MV-4-11 (cell line): Measurements from ENCODE around the gene PMEPA1.
A peak's percentile ranks its signal among the peaks of the same experiment; 100 is the strongest.

Source experiments
- DNase-seq: peaks from one replicate; lab custom pipeline; 2025; lab: John Stamatoyannopoulos, UW

Gene PMEPA1

DNA sequence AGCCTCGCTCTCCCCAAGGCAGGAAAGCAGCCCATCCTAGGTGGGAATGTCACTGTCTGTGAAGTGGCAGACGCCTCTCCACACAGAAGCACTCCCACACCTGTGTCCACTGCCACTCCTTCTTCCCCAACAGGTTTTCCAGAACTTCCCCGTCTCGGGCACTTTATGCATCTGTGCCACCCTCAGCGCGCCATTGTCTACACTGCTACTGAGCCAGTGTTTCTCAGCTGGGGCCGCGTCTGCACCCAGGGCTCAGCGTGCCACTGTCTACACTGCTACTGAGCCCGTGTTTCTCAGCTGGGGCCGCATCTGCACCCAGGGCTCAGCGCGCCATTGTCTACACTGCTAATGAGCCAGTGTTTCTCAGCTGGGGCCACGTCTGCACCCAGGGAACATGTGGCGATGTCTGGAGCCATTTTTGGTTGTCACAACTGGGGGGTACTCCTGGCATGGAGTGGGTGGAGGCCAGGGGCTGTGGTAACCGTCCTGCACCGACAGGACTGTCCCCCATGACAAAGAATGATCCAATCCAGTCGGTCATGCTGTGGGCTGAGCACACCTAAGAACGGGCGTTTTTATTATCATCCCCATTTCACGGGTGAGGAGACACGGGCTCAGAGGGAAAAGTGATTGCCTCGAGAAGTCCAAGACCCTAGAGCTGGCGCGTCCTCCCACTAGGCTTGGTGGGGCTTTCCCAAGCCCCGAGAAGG, 47.9 kb downstream of the PMEPA1 start:
- no peak for DNase-seq

DNA sequence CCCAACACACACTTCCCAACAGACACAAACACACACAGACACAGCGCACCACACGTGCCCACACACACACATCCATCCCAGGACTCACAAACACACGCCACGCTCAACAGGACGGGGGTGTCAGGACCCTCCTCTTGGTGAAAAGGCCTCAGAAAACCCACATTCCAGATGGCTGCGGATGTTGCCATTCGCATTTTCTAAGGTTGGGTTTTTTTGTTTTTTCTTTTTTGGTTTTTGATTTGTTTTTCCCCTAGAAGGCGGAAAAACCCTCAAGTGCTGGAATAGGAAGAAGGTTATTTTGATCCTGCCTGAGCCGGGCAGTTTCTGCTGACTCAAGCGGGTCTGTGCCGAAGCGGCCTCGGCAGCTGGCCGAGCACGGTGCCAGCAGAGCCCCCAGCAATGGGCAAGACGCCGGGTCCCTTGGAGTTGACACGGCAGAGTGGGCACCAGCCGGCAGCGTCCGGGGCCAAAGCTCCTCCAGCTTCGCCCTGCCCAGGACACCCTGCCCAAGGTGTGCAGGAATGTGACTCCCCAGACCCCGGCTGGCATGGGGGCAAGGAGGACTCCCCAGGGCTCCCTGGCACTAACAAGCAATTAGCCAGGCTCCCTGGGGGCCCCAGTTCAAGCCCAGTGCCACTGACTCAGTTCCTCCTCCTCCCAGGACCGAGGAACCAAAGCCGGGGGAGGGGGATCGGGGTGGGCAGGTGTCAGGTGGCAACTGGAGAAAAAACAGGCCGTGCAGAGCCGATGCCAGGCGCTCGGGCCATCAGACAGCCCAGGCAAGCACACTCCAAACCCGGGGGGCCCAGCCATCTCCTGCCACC, 48.7 kb downstream of the PMEPA1 start:
- DNase-seq = no peak

DNA sequence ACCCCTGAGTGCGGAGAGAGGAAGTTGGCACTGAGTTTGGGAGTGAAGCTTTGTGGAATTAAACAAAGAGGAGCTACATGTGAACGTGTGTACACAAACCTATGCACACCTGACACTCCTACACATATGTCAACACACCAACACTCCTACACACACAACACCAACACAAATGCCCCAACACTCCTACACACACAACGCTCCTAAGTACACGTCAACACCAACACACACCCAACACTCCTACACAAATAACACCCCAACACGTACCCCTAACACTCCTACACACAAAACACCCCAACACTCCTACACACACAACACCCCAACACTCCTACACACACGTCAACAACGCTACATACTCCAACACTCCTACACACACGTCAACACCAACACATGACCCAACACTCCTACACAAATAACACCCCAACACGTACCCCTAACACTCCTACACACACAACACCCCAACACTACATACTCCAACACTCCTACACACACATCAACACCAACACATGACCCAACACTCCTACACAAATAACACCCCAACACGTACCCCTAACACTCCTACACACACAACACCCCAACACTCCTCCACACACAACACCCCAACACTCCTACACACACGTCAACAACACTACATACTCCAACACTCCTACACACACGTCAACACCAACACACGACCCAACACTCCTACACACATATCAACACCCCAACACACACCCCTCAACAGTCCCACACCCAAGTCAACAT, 49.5 kb downstream of the PMEPA1 start:
- DNase-seq = no peak

DNA sequence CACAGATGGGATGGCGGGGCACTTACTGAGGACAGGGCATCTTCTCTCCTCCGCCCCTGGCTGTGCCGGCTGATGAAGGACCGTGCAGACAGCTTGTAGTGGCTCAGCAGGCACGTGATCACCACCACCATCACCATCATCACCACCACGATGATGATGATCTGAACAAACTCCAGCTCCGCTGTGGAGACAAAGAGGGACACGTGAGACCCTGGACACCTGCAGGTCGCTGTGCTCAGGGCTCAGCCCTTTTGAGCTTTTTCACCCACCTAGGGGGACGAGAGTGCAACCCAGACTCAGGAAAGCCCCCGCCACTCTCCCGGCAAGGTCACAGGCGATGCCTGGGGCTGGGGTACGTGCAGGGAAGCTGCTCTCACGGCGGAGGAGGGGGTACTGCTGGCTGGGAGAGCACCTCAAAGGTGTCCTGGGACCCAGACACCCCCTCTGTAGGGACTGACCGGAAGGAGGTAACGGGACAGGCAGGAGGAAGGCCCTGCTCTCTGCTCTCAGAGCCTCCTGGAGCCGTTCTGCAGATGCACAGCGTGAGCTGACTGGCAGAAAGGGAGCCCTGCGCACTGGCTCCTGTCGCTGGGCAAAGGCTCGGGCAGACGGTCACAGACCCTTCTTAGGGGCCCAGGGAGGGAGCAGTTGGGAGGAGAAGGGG, 50.2 kb downstream of the PMEPA1 start:
- DNase-seq = no peak

DNA sequence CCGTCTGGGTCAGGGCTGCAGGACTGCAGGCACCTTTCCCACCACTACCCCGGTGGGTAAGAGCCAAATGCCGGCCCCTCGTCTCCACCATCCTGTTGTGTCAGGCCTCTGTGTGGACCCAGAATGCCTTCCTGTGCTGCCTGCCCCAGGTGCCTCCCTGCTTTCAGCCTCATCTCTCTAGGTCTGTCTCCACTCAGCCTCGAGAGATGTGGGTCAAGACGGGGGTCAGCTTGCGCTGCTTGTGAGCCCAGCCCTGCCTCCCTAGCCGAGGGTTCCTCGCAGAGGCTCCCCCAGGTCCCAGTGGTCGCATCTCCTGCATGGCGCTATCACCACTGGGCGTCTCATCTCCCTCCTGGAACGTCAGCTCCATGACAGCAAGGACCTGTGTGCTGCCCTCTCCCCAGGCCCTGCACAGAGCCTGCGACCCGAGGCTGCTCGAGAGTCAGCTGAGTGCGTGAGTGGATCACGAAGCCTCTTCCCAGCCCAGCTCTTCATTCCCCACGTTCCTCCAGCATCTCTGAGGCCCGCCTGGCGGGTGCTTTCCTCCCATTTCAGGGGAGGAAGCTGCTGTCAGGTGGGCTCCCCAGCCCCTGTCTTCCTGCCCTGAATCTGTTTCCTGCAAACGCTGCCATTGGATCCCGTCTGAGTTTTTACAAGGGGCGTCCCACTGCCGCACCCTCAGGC, 50.8 kb downstream of the PMEPA1 start:
- DNase-seq = no peak

DNA sequence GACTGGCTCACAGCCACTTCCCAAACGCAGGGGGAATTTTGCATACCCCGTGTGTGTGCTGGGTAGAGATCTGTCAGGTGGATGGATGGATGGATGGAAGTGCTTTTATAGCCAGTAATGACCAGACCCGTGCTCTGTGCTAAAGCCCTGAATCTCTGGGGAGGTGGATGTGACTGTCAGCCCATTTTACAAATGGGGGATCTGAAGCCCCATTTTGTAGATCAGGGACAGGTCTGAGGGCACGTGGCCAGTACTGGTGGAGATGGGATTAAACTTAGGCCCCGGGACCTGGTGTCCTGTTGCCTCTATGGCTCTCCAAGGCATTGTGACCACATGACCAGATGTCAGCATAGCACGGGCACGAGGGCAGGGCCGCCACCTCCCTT, 51.4 kb downstream of the PMEPA1 start:
- DNase-seq = no peak

DNA sequence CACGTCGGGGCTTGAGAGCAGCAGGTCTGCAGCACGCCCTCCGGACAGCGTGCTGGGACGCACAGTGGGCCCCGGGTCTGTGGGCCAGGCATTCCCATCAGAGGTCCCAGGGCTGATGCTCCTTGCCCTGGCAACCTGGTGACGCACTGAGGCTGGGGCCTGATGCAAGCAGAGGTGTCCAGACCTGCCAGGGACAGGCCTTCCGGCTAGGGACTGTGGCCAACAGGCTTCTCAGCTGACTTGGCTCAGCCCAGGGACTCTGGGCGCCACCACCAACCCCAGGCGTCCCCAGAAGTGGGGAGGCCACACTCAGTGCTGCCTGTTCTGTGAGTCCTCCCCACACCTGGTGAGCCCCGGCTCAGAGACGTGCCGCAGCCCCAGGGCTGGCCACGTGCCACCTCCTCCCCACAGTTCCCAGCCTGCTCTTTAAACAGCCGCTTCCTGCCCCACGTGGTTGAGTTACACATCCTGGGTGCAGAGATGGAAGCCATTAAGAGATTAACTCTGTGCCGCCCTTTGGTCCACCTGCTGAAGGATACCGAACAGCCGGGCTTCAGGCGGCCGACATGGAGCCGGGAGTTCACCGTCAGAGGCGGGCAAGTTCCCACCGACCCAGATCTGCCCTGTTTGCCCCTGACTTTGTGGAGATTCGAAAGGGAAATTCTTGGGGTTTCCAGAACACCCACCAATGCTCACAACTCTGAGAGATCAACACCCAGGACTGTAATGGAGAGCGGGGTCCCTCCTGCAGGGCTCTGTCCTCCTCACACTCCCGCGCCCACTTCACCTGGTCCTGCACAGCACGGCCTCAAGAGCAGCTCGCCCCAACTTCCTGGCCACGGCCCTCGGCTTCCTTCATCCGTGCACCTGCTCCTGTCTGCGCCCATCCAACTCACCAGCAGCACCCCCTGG, 52.0 kb downstream of the PMEPA1 start:
- DNase-seq = no peak

DNA sequence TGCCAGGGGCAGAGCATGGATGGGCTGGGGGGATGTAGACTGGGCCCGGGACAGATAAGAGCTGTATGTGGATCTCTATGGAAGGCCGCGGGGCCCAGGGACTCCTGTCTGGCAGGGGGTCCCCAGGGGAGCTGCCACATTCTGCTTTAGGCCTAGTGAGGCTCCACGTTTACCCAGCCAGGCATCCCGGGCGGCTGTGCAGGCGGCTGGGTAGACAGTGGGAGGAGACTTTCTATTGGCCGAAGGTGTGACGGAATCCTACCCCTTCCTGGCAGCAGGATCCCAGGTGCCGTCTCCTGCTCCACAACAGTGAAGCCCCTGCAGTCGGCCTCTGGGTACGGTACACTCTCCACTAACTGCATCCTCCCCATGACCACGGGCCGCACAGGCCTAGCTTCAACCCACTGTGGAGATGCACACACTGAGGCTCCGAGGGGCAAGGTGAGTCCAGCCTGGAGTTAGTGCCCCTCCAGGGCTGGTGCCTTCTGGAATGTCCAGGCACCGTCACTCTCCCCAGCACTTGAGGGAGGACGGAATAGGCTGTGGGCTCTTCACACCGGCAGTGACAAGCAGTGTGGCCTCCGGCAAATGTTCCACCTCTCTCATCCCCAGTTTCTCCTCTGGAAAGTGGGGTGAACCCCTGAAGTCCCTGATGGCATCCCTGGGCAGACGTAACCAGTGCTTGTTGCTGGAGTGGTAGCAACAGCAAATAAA, 52.8 kb downstream of the PMEPA1 start:
- no peak for DNase-seq

DNA sequence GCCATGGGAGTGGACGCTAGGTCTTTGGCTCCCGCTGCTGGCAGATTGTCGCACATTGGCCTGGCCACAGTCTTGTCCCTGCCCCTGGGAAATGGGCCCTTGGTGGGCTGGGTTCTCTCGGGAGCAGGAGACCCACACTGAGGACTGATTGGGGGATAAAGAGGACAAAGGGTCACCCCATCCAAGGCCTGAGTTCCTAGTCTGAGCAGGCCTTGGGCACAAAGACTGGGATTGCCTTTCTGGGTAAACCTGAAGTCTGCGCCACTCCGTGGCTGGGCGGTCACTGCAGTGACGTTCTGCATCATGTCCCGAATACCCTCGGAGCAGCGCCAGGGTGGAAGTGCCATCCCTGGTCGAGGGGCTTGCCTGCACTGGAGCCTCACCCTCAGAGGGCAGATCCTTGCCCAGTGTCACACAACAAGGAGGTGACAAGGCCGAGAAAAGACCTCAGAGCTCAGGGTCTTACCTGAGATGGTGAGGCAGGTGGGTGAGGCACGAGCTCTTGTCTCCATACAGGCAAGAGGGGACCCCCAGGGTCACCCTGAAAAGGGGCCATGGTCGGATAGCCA, 53.5 kb downstream of the PMEPA1 start:
- no peak for DNase-seq

DNA sequence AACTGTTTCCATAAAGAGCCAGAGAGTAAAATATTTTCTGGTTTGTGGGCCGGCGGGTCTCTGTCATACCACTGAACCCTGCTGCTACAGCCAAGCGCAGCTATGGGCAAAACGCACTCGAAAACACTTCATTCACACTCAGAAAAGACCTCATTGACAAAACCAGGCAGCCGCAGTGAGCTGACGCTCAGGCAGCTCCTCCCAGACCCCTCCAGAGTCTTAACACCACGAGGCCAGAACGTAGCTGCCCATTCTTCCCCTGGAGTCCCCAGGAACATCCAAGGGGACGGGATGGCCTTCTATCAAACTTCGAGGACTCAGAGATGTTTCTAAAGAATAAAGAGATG, 54.0 kb downstream of the PMEPA1 start:
- DNase-seq = no peak

DNA sequence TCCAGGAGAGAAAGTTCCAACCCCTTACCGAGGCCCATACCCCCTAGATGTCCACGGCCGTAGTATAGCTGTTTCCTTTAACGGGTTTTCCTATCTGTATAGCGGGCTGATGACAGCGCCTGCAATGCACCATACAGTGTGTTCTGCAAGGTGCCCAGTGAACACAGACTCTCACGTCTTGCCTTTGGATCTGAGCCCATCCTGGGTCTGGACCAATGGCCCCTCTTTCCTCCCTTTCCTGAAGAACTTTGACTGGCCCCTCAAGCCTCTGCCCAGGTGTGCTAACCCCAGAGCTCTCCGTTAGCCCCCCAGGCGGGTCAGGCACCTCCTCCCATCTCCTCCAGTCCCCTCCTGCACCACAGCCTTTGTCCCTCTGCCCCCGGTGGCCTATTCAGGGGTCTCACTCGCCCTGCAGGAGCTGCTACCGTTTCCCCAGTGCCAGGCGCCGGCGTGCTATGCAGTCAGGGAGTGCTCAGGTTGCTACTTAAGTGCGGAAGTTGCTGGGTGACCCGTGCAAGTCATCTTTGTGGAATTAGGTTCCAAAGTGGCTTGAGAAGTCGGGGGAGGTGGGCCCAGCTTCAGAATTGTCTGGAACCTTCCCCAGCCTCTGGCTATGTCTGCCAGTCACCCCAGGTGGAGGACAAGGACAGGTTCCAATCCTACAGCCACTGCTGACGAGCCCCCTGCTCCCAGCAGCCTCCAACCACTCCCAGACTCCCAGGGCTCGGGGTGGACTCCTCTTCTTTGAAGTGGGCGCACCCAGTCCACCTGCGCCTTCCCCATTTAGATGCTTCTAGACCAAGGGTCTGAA, 54.6 kb downstream of the PMEPA1 start:
- no peak for DNase-seq

DNA sequence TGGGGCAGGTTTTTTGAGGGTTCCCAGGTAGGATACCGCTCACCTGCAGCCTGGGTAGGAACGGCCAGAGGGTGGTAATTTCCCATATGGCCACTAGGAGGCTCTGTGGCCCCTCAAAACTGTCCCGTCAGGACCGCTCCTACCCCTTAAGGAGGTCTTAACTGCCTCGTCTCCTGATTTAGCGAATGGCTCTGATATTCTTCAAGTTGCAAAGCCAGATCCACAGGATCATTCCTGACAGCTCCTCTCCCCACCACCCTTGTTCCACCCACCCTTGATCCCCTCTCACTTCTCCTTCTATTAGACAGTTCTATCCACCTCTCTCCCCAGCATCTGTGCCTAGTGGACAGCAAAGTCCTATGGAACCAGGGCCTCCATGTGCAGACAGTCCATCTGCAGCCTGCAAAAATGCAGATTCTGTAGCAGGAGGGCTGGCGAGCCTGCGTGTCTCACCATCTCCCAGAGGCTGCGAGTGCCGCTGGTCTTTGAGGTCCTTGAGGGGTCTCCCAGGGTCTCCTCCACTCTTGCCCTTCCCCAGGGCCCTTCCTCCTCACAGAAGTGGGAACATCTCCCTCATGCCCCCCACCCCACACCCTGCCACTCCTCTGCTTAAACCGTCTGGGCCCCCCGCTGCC, 55.3 kb downstream of the PMEPA1 start:
- peak; percentile 15 for DNase-seq

DNA sequence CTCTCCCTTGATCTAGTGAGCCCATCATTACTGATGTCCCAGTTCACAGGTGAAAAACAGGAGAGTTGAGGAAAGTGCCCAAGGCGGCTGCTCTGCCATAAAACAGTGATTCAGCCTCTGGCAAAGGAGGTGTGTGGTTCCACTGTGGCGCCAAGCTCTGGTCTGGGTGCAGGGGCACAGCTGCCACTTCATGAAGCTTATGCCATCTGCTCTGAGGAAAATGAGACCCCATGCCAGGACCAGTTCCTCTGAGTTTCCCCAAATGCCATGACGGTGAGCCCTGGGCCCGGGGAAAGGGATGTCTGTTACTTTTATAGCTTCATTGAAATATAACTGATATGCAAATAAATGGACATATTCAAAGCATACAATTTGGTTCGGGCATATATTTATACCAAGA, 55.9 kb downstream of the PMEPA1 start:
- no peak for DNase-seq

DNA sequence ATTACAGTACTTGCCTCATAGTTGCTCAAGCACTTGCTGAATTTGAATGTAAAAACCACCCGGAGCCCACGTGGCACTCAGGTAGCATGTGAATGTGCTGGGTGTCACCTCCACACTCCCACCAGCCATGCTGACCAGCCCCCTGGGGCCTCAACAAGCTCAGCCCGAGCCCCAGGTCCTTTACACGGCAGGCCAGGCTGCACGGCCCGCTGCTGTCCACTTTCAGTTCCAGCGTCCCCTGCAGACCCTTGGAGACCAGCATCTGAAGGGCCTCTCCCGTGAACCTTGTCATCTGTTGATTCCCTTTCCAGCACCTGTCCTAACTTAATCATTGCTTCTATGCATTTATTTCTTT, 56.3 kb downstream of the PMEPA1 start:
- no peak for DNase-seq

DNA sequence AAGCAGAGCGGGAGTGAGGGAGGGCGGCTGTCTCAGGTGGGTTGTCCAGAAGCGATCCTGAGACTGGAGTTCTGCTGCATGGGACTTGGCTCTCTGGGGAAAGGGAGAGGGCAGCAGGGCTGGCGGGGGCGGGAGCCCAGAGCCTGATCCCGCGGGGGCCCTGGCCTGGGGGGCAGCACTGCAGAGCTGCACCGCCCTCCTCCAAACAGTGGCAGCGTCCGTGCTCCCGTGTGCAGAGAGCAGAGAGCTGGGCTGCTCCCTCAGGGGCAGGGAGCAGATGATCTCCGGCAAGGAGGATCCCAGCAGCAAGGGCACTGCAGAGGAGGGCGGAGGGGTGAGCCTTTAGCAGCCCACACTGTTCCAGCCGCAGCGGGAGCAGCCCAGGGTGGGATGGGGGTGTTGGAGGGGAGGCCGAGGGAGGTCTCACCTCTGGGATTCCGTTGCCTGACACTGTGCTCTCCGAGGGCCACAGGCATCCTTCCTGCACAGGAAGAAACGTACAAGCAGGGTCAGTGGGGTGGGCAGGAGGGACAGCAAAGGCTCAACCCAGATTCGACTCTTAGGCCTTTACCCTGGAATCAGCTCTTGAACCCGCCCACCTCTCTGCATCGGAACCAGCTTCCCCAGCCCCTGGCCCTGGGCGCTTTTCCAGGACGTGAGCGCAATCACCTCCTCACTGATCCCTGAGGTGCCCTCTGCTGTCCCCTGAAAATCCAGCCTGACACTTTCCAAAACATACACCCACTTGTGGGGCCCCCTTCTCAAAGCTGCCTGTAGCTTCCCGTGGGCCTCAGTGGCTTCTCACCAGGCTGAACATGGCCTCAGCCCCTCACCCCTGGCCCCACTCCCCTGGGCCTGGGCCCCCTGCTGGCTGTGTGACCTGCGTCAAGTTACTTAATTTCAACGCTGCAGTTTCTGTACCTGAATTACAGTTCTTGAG, 56.9 kb downstream of the PMEPA1 start:
- DNase-seq = no peak

DNA sequence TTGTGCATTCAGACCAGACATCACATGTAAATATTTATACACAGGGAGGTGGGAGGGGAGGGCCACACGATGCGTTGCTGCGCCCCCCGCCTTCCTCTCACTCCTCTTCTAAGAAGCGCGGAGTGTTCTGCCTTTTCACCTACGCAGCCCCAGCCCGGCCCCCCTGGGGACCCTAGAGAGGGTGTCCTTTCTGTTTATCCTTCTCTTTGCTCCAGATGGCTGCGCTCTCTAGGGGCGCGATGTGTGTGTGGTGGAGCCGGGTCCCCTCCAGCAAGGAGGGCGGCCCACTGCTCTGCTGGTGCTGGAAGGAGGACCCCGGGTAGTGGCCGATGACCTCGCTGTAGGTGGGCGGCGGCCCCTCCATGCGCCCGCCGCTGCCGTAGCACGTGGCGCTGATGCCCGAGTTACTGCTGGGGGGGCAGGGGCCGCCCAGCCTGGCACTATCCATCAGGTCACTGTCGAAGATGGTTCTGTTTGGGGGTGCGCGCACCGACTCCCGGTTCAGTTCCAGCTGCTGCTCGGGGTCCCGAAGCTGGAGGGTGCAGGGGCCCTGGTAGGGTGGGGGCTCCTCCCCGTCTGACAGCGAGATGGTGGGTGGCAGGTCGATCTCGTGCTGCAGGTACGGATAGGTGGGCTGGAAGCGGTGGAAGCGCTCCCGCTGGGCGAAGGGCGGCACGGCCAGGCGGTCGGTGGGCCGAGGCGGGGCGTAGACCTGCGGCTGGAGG, 57.8 kb downstream of the PMEPA1 start:
- DNase-seq = no peak
